Osteoblast (primary cell): ENCODE results near the gene ARHGAP15. TPM values are rescaled to one million over a fixed set of nuclear protein-coding genes. Genes with fewer than 3 reads are reported as not detected.

Experiments
- DNase-seq: peaks from one replicate; pipeline ENCODE4 v3.0.0; 2011; ENCODE audit warnings: low spot score, mixed read lengths; ENCODE audit not compliant: insufficient read length; ENCODE audit errors: missing footprints
- H2AFZ ChIP-seq: 2 replicates; pipeline ENCODE4 v1.6.0; 2011; ENCODE audit warnings: mild to moderate bottlenecking, low read length
- H3K27ac ChIP-seq: 2 replicates; pipeline ENCODE4 v1.5.1; 2011; ENCODE audit warnings: mild to moderate bottlenecking, low read depth, low read length, moderate library complexity
- H3K27me3 ChIP-seq: 2 replicates; pipeline ENCODE4 v1.6.0; 2012; ENCODE audit warnings: mild to moderate bottlenecking, control low read depth, inconsistent platforms, low read length, moderate library complexity; ENCODE audit not compliant: insufficient read depth
- H3K36me3 ChIP-seq: 2 replicates; pipeline ENCODE4 v1.5.1; 2011; ENCODE audit warnings: mild to moderate bottlenecking, low read length, control low read depth, moderate library complexity; ENCODE audit not compliant: insufficient read depth
- H3K4me1 ChIP-seq: 2 replicates; pipeline ENCODE4 v1.5.1; 2011; ENCODE audit warnings: mild to moderate bottlenecking, low read length, control low read depth, moderate library complexity; ENCODE audit not compliant: insufficient read depth
- H3K4me2 ChIP-seq: 2 replicates; pipeline ENCODE4 v1.6.0; 2011; ENCODE audit warnings: mild to moderate bottlenecking, low read length; ENCODE audit not compliant: insufficient read depth
- H3K4me3 ChIP-seq: fragments of 200-600 bp; sonication (generic); 3 replicates; pipeline ENCODE4 v1.5.1; 2012; ENCODE audit warnings: mild to moderate bottlenecking, low read length, inconsistent platforms; ENCODE audit not compliant: insufficient read depth
- H3K79me2 ChIP-seq: 2 replicates; pipeline ENCODE4 v1.6.0; 2012; ENCODE audit warnings: mild to moderate bottlenecking, low read length, control low read depth, inconsistent platforms; ENCODE audit not compliant: insufficient read depth
- H3K9me3 ChIP-seq: 2 replicates; pipeline ENCODE4 v1.5.1; 2011; ENCODE audit warnings: low read depth, low read length, control low read depth
- H4K20me1 ChIP-seq: 2 replicates; pipeline ENCODE4 v1.6.0; 2012; ENCODE audit warnings: mild to moderate bottlenecking, low read length, control low read depth; ENCODE audit not compliant: insufficient read depth
- CTCF ChIP-seq: IDR thresholded peaks from 2 replicates; pipeline ENCODE4 v1.5.1; 2011; ENCODE audit warnings: mild to moderate bottlenecking, low read depth, low read length, moderate library complexity; ENCODE audit errors: extremely low read depth
- total RNA-seq: library from RNA; depleted of rRNA; stranded (reverse); fragments of >200 nt; gene quantifications from 2 replicates; pipeline ENCODE4 v1.2.3, GENCODE V29; 2012

The ARHGAP15 gene
- total RNA-seq: 0.88 and 2.2 TPM in 2 replicates

GRCh38 chr2:143128681-143129580 is at the start of gene ARHGAP15:
Gene ARHGAP15, plus strand, starts transcription at chr2:143129419.
- Histone ChIP-seq H3K27ac (no peak within 1 kb of the TSS), H4K20me1 (no peaks in the 10 kb centered on the region), H3K4me1 (no peaks in the 10 kb centered on the region), H3K4me2 (no peak within 1 kb of the TSS), H3K27me3 (no peaks in the 10 kb centered on the region), H3K36me3 (no peaks in the 10 kb centered on the region), H3K79me2 (no peaks in the 10 kb centered on the region), H3K9me3 (no peaks in the 10 kb centered on the region), H2AFZ (no peak within 1 kb of the TSS), H3K4me3 (no peak within 1 kb of the TSS)
- no peak for DNase-seq
- no peak for TF ChIP-seq CTCF

GRCh38 chr2:143081616-143082015 is 47.6 kb upstream of the ARHGAP15 start:
- Histone ChIP-seq H3K4me3 (no peak overlapping the region), H3K9me3 (no peaks in the 10 kb centered on the region), H3K27me3 (no peaks in the 10 kb centered on the region), H4K20me1 (no peaks in the 10 kb centered on the region), H3K79me2 (no peaks in the 10 kb centered on the region), H3K36me3 (no peaks in the 10 kb centered on the region), H2AFZ (no peak overlapping the region), H3K27ac (no peak overlapping the region), H3K4me2 (no peak overlapping the region), H3K4me1 (no peaks in the 10 kb centered on the region)
- no peak for DNase-seq
- TF ChIP-seq CTCF: no peak

GRCh38 chr2:143083636-143084035 is 45.6 kb upstream of the ARHGAP15 start:
- Histone ChIP-seq H2AFZ (peak overlapping the region; percentile 71), H3K27me3 (no peaks in the 10 kb centered on the region), H3K4me2 (peak overlapping the region; percentile 68), H3K27ac (no peak overlapping the region), H3K36me3 (no peaks in the 10 kb centered on the region), H4K20me1 (no peaks in the 10 kb centered on the region), H3K9me3 (no peaks in the 10 kb centered on the region), H3K4me3 (peak overlapping the region; percentile 14), H3K4me1 (no peaks in the 10 kb centered on the region), H3K79me2 (no peaks in the 10 kb centered on the region)
- no peak for TF ChIP-seq CTCF
- DNase-seq: peak; percentile 68

- Histone ChIP-seq H3K9me3 (no peaks in the 10 kb centered on the region), H3K4me3 (no peak overlapping the region), H2AFZ (no peak overlapping the region), H4K20me1 (no peaks in the 10 kb centered on the region), H3K27me3 (no peaks in the 10 kb centered on the region), H3K36me3 (no peaks in the 10 kb centered on the region), H3K4me2 (no peak overlapping the region), H3K79me2 (no peaks in the 10 kb centered on the region), H3K4me1 (no peaks in the 10 kb centered on the region), H3K27ac (no peak overlapping the region)
- no peak for DNase-seq
- TF ChIP-seq CTCF: no peak
Measured at GRCh38 chr2:143084462-143084861, 44.8 kb upstream of the ARHGAP15 start.
